ENCODE results near the gene NLGN1. TPM values are rescaled to one million over a fixed set of nuclear protein-coding genes. Genes with fewer than 3 reads are reported as not detected.

The NLGN1 gene
- total RNA-seq, 1 experiment from 2014 or later = 5.2 TPM

DNA sequence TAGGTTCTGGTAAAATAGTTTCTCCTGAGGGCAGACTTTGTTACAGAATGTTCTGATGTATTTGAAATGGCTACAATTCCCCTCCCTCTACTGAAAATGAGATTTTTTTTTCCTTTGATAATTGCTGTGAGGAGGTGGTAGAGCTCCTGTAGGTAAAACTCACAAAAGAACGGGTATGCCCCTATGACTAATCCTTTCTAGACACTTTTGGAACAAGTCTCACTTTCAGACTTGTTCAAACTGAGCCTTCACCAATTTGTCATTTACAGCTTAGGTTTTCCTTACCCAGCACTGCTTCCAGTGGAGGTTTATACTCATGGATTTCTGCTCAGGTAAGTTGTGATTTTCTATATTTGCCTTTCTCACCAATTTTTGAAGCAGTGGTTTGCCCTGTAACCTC is 115.6 kb downstream of the NLGN1 start:
- H4K5ac ChIP-seq (ENCODE audit: insufficient read length, low read depth, low read length) = no peak overlapping the region
- H3K9ac ChIP-seq (ENCODE audit: extremely low read depth, insufficient read length, low read length) = no peak overlapping the region
- H3K56ac ChIP-seq (ENCODE audit: insufficient read length, low read depth, low read length) = no peak overlapping the region
- H2BK5ac ChIP-seq (ENCODE audit: insufficient read length, low read length) = no peak overlapping the region
- no peak overlapping the region for H3K4ac ChIP-seq (ENCODE audit: low read depth, low read length)
- Mint-ChIP-seq H3K4me1 (no peaks in the 10 kb centered on the region), H3K9me3 (no peaks in the 10 kb centered on the region), H3K27me3 (ENCODE audit: low read depth) (no peaks in the 10 kb centered on the region), H3K4me3 (no peak overlapping the region), H3K27ac (no peak overlapping the region), H3K36me3 (ENCODE audit: insufficient read depth in 1 of 3, low read depth in 3 of 3) (no peaks in the 10 kb centered on the region)
- no peaks in the 10 kb centered on the region for H3K4me1 ChIP-seq (ENCODE audit: insufficient read depth, low read length)
- H3K27me3 ChIP-seq (ENCODE audit: insufficient read depth, low read length) = no peaks in the 10 kb centered on the region
- H2BK120ac ChIP-seq (ENCODE audit: low read depth, low read length, poor library complexity, severe bottlenecking) = no peak overlapping the region
- H3K23ac ChIP-seq (ENCODE audit: insufficient read length, low read depth, low read length) = no peak overlapping the region
- H3K27ac ChIP-seq (ENCODE audit: insufficient read length, low read depth, low read length) = no peak overlapping the region
- no peak overlapping the region for H2BK15ac ChIP-seq (ENCODE audit: low read depth, low read length)
- no peaks in the 10 kb centered on the region for H3K9me3 ChIP-seq (ENCODE audit: control insufficient read depth, low read depth, low read length)
- H3K79me1 ChIP-seq (ENCODE audit: insufficient read depth, low read depth, low read length, poor library complexity, severe bottlenecking) = no peaks in the 10 kb centered on the region
- DNase-seq = no peak
- no peaks in the 10 kb centered on the region for H3K23me2 ChIP-seq (ENCODE audit: insufficient read length, low read depth, low read length, poor library complexity, severe bottlenecking)
- no peak overlapping the region for H4K91ac ChIP-seq (ENCODE audit: insufficient read length, low read depth, low read length)
- H3T11ph ChIP-seq (ENCODE audit: low read length) = no peak overlapping the region
- no peak overlapping the region for H3K18ac ChIP-seq (ENCODE audit: insufficient read length, low read depth, low read length)
- H4K20me1 ChIP-seq (ENCODE audit: control insufficient read depth, insufficient read depth, insufficient read length) = no peaks in the 10 kb centered on the region
- WGBS (ENCODE audit: extremely low coverage, insufficient read length, low lambda C conversion rate) = no CpG with 5 or more reads among the region's 1 CpG
- H2AFZ ChIP-seq (ENCODE audit: low read length) = no peak overlapping the region
- no peak overlapping the region for H3K14ac ChIP-seq (ENCODE audit: insufficient read depth, low read length)
- H4K8ac ChIP-seq (replicated peaks; ENCODE audit: insufficient read length, low read depth, low read length) = no peak overlapping the region
- H2BK12ac ChIP-seq (ENCODE audit: insufficient read length, low read depth, low read length) = no peak overlapping the region
- TF ChIP-seq, protein P1, sequence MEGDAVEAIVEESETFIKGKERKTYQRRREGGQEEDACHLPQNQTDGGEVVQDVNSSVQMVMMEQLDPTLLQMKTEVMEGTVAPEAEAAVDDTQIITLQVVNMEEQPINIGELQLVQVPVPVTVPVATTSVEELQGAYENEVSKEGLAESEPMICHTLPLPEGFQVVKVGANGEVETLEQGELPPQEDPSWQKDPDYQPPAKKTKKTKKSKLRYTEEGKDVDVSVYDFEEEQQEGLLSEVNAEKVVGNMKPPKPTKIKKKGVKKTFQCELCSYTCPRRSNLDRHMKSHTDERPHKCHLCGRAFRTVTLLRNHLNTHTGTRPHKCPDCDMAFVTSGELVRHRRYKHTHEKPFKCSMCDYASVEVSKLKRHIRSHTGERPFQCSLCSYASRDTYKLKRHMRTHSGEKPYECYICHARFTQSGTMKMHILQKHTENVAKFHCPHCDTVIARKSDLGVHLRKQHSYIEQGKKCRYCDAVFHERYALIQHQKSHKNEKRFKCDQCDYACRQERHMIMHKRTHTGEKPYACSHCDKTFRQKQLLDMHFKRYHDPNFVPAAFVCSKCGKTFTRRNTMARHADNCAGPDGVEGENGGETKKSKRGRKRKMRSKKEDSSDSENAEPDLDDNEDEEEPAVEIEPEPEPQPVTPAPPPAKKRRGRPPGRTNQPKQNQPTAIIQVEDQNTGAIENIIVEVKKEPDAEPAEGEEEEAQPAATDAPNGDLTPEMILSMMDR (conservative IDR thresholded peaks at IDR 0.05) = no peak
- no peak overlapping the region for H3K4me2 ChIP-seq (ENCODE audit: insufficient read depth, insufficient read length, low read length)
- H3K79me2 ChIP-seq (ENCODE audit: insufficient read depth, low read length) = no peaks in the 10 kb centered on the region
- H2AK5ac ChIP-seq (ENCODE audit: insufficient read length, low read length) = no peak overlapping the region
- H2BK20ac ChIP-seq (ENCODE audit: low read depth, low read length, poor library complexity, severe bottlenecking) = no peak overlapping the region

All from H9 (cell line).